Measurements from ENCODE around the gene AQP6.

AQP6 gene

DNA sequence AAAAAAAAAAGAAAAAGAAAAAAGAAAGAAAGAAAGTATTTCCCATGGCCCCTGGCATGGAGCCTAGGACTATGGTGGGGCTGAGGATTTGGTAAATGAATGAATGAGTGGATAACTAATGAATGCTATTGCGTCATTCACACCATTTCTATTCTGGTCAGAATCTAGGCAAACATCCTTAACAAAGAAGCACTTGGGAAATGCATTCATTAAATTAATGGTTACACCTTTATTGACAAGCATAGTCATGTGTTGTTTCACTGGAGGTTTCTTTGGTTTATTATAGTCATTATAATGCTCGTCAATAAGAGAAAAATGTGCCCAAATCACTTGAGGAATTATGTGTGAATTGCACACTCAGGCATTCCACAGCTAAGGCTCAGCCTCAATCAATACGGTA is 35.8 kb upstream of the AQP6 start:
- H3K4me3 ChIP-seq (replicated peaks in 1 of 2; ENCODE audit: low read depth in 2 of 2, low read length in 2 of 2) = no peak overlapping the region
- TF ChIP-seq, protein P1, sequence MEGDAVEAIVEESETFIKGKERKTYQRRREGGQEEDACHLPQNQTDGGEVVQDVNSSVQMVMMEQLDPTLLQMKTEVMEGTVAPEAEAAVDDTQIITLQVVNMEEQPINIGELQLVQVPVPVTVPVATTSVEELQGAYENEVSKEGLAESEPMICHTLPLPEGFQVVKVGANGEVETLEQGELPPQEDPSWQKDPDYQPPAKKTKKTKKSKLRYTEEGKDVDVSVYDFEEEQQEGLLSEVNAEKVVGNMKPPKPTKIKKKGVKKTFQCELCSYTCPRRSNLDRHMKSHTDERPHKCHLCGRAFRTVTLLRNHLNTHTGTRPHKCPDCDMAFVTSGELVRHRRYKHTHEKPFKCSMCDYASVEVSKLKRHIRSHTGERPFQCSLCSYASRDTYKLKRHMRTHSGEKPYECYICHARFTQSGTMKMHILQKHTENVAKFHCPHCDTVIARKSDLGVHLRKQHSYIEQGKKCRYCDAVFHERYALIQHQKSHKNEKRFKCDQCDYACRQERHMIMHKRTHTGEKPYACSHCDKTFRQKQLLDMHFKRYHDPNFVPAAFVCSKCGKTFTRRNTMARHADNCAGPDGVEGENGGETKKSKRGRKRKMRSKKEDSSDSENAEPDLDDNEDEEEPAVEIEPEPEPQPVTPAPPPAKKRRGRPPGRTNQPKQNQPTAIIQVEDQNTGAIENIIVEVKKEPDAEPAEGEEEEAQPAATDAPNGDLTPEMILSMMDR (IDR thresholded peaks at IDR 0.05; ENCODE audit: low read depth, low read length) = no peak
- no peak for DNase-seq (ENCODE audit: low read depth in 2 of 2)

DNA sequence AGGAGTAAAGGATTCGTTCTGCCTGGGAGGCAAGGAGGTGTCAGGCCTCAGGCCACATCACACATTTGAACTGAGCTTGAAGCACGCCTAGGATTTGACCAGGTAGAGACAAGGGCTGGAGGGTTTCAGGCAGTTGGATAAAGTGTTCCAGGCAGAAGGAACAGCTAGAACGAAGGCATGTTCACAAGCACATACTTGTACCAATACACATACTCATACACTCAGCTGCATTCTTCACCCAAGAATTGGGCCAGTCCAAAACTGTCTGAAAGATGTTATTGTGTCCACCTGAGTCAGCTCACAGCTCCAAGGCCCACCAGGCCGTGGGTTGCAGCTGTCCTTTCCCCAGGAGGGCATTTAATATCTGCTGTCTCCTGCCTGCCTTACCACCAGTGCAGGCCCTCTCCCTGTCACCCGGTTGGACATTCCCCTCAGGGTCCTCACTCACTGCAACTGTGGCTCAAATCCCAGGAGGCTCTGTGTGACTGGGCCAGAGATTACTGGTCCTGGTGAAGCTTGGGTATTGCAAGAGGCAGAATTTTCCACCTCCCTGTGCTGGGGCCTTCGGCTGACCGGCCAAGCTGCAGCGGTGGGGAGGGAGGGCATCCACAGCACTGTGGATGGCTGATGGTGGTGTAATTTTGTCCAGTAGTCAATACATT is 35.0 kb upstream of the AQP6 start:
- no peak for DNase-seq (ENCODE audit: low read depth in 2 of 2)
- TF ChIP-seq, protein P1 (IDR thresholded peaks at IDR 0.05; ENCODE audit: low read depth, low read length) = no peak
- H3K4me3 ChIP-seq (replicated peaks in 1 of 2; ENCODE audit: low read depth in 2 of 2, low read length in 2 of 2) = no peak overlapping the region

DNA sequence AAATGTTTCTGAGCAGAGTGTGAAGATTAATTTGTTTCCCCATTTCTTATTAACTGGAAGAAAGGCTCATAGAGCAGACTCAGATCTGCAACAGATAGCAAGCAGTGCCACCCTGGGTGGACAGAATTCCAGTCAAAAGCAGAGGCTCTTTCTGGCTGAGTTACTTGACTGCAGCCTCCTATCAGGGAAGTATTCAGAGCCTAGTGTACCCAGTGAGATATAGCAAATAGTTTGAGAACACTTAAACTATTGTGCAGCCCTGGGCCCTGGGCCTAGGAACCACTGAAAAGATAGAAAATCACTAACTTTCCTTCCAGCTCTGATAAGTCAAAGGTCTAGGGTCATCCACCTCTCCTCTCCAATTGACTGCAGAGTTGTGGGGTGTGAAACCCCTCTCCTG is 33.4 kb upstream of the AQP6 start:
- H3K4me3 ChIP-seq (replicated peaks in 1 of 2; ENCODE audit: low read depth in 2 of 2, low read length in 2 of 2) = no peak overlapping the region
- TF ChIP-seq, protein P1 (IDR thresholded peaks at IDR 0.05; ENCODE audit: low read depth, low read length) = no peak
- no peak for DNase-seq (ENCODE audit: low read depth in 2 of 2)

DNA sequence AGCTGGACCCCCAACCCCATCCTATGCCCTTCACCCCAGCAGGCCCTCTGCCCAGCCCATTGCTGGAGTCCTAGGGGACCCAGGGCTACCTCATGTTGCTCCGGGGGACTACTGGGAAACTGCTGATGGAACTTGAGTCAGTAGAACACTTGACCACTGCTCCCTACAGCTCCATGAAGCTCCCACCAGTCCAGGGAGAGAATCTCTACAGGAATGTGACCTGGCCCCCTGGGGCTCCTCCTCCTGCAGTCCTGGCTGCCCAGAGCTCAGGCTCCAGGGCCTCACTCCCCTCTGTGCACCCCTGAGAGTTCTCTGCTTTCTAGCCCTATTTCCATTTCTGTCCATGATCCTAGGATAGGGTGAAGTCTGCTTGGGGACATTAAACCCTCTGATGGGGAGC is 33.0 kb upstream of the AQP6 start:
- DNase-seq (ENCODE audit: low read depth in 2 of 2) = no peak
- no peak overlapping the region for H3K4me3 ChIP-seq (replicated peaks in 1 of 2; ENCODE audit: low read depth in 2 of 2, low read length in 2 of 2)
- TF ChIP-seq, protein P1 (IDR thresholded peaks at IDR 0.05; ENCODE audit: low read depth, low read length) = no peak

DNA sequence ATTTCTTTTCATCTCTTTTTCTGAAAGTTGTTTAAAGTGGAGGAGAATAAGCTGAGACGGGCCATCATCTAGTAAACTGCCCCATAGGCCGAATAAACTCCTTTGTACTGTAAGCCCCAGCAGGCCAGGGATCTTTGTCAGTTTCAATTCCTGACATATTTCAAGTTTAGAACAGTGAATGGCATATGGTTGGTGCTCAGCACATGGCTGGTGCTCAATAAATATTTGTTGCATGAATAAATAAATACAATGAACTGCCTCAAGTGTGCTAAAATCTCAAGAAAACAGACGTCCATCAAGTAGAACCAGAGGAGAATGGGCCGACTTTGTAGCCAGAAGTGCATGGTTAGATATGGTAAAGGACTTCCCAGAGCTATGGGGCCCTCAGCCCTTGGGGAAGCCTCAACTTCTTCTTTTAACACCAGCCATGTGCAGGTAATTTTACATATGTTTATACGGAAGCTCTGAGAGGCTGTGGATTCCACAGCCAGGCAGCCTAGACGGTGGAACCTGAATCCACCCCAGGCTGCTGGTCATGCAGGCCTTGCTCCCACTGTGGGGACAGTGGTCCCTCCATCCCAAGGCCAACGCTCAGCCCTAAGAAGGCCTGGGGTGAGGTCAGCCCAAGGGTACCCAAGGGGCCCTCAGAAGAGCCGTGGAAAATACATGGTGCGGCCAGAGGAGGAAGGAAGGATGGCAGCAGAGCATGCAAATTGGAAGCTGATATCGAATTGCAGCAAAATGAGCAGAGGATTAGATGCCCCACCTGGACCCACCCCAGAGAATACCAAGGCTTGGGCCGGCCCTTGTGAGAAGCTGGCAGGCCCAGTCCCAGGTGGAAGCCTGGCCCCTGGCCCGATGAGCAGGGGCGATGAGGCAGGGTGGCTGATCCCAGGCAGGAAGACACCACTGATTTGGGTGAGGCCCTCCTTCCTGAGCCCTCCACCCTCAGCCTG is 30.9 kb upstream of the AQP6 start:
- H3K4me3 ChIP-seq (replicated peaks in 1 of 2; ENCODE audit: low read depth in 2 of 2, low read length in 2 of 2) = no peak overlapping the region
- TF ChIP-seq, protein P1 (IDR thresholded peaks at IDR 0.05; ENCODE audit: low read depth, low read length) = no peak
- no peak for DNase-seq (ENCODE audit: low read depth in 2 of 2)

DNA sequence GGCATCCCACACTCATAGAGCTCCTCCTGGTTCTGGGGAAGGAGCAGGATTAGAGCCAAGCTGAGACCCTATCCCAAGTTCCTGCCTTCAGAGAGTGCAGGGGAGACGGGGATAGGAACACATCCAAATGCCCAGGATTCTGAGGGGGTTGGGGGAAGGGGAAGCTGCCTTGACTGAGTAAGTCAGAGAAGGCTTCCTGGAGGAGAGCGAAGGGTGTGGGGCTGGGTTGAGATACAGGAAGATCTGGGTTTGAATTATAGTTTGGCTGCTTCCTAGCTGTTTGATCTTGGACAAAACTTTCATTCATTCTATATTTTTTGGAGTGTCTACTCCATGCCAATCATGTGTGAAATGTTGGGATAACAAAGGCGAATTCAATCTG is 30.2 kb upstream of the AQP6 start:
- TF ChIP-seq, protein P1 (IDR thresholded peaks at IDR 0.05; ENCODE audit: low read depth, low read length) = no peak
- H3K4me3 ChIP-seq (replicated peaks in 1 of 2; ENCODE audit: low read depth in 2 of 2, low read length in 2 of 2) = no peak overlapping the region
- DNase-seq (ENCODE audit: low read depth in 2 of 2) = no peak

All from cardiac fibroblast (primary cell).